Ovary (tissue), 9 donors: Measurements from ENCODE around the gene SORCS2. TPM values are rescaled to one million over a fixed set of nuclear protein-coding genes. Genes with fewer than 3 reads are reported as not detected.

ENCODE experiments used
- DNase-seq, 5 donors: peaks; one replicate each; pipeline ENCODE4 v3.0.0-alpha.2; 2019 to 2020
- H3K27ac ChIP-seq, 2 donors: fragments of 200-600 bp; one replicate each; pipeline versions ENCODE4 v1.5.1 to v1.8.0; 2019 to 2022
- H3K27me3 ChIP-seq: fragments of 200-600 bp; one replicate; pipeline ENCODE4 v1.8.0; 2022
- H3K36me3 ChIP-seq: fragments of 200-600 bp; sonication (generic); one replicate; pipeline ENCODE4 v1.5.1; 2019
- H3K4me1 ChIP-seq: one replicate; pipeline ENCODE4 v1.8.1; 2013; ENCODE audit warnings: mild to moderate bottlenecking, moderate library complexity; ENCODE audit not compliant: insufficient read depth
- H3K4me3 ChIP-seq: fragments of 200-600 bp; sonication (generic); one replicate; pipeline ENCODE4 v1.5.1; 2017
- H3K9me3 ChIP-seq, 2 donors: fragments of 200-600 bp in 1 of 2; sonication (generic) in 1 of 2; one replicate each; pipeline versions ENCODE4 v1.5.1 to v1.8.1; 2013 to 2019; ENCODE audit warnings: mild to moderate bottlenecking in 1 of 2, moderate library complexity in 1 of 2
- EP300 ChIP-seq: sonication (generic); formaldehyde crosslinking; IDR thresholded peaks from one replicate; pipeline ENCODE4 v1.6.1; 2017; ENCODE audit warnings: antibody characterized with exemption
- POLR2A ChIP-seq: fragments of 450-650 bp; IDR thresholded peaks from one replicate; pipeline ENCODE4 v1.6.1; 2017; ENCODE audit warnings: antibody characterized with exemption, mild to moderate bottlenecking, moderate library complexity
- WGBS, 3 donors: extraction: QIAGEN DNeasy Blood & Tissue Kit in 1 of 3; methylation state at CpG; one replicate each; pipeline versions ENCODE4 v1.1.5 to v1.1.7; 2013 to 2017; 5-methylcytosine and 5-hydroxymethylcytosine counted together
- intact Hi-C, 4 donors: fragments of 100-400 bp; cut with DNase I; formaldehyde crosslinking; loops; one replicate each; pipeline versions ENCODE4 v1.11.0 to v1.15.1; 2022 to 2023
- polyA plus RNA-seq, 2 donors: library from polyadenylated mRNA; stranded (reverse); fragments of 200-250 nt in 1 of 2; fragments of 350-450 nt in 1 of 2; fragmentation: Illumina TruSeq in 1 of 2; extraction: RNeasy Lipid Tissue Mini Kit (QIAGEN cat#74804) in 1 of 2; gene quantifications; one replicate each; pipeline ENCODE4 v1.2.3, GENCODE V29; 2013 to 2014
- total RNA-seq, 7 donors: library from RNA; depleted of rRNA in 2 of 7; stranded (reverse); fragments of >200 nt in 2 of 7; fragmentation: NEBNext Ultra II Directional in 3 of 7; extraction: Animal tissue kit (Norgen Biotek cat#: 25700) in 3 of 7; gene quantifications; one replicate each; pipeline versions ENCODE4 v1.1.0 to v1.2.4, GENCODE V29; 2016 to 2023
- TF ChIP-seq, protein P1 (sequence below), 3 donors: fragments of 450-650 bp in 2 of 3; fragments of 200-600 bp in 1 of 3; IDR thresholded peaks; one replicate each; pipeline versions ENCODE4 v1.5.1 to v1.8.0; 2016 to 2022; ENCODE audit warnings: antibody characterized with exemption in 3 of 3, mild to moderate bottlenecking in 1 of 3
- donor health status: DM: no; HTN: no; CAD: no; lungs with moderate emphysema.
- donor health status: DM: no; HTN: no; CAD: no.
- donor health status: Bipolar disorder and iron deficiency.
- donor health status: DM: yes; HTN: yes; CAD: no.
- donor health status: DM: no; HTN: no; CAD: no.
- donor health status: DM: yes; HTN: yes; CAD: no.

SORCS2 gene
- total and polyA plus RNA-seq, 9 donors = 0.60 to 23.9 (median 7.1) TPM

DNA sequence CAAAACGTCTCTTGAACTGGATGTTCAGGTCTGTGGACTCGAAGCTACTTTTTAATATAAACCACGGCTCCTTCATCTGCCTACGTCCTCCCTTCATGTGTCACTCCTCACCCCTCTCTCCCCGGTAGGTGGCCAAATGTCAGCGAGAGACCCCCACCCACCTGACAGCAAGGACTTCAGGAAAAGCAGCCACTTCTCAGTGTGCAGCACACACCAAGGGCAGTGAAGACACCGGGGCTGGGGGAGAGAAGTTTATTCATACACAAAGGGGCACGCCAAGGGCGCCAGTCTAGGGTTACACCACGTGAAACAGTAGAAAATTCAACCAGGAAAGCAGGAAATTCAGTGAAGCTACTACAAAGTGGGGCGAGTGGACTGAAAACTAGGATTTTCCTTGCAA, 566.1 kb downstream of the SORCS2 start:
- TF ChIP-seq, protein P1, sequence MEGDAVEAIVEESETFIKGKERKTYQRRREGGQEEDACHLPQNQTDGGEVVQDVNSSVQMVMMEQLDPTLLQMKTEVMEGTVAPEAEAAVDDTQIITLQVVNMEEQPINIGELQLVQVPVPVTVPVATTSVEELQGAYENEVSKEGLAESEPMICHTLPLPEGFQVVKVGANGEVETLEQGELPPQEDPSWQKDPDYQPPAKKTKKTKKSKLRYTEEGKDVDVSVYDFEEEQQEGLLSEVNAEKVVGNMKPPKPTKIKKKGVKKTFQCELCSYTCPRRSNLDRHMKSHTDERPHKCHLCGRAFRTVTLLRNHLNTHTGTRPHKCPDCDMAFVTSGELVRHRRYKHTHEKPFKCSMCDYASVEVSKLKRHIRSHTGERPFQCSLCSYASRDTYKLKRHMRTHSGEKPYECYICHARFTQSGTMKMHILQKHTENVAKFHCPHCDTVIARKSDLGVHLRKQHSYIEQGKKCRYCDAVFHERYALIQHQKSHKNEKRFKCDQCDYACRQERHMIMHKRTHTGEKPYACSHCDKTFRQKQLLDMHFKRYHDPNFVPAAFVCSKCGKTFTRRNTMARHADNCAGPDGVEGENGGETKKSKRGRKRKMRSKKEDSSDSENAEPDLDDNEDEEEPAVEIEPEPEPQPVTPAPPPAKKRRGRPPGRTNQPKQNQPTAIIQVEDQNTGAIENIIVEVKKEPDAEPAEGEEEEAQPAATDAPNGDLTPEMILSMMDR (IDR thresholded peaks at IDR 0.05) = no peak
- TF ChIP-seq POLR2A (no peak), EP300 (no peak)
- DNase-seq = no peak
- Histone ChIP-seq H3K36me3 (no peaks in the 10 kb centered on the region), H3K27ac (no peak overlapping the region), H3K4me1 (peaks cover 8% of the 10 kb centered on the region), H3K4me3 (no peak overlapping the region), H3K27me3 (no peaks in the 10 kb centered on the region), H3K9me3 (no peaks in the 10 kb centered on the region)
- intact Hi-C loops = no loop called here
- WGBS, 3 donors = 85 to 87% (median 87%) methylated on average over 11 of the region's 11 CpGs

DNA sequence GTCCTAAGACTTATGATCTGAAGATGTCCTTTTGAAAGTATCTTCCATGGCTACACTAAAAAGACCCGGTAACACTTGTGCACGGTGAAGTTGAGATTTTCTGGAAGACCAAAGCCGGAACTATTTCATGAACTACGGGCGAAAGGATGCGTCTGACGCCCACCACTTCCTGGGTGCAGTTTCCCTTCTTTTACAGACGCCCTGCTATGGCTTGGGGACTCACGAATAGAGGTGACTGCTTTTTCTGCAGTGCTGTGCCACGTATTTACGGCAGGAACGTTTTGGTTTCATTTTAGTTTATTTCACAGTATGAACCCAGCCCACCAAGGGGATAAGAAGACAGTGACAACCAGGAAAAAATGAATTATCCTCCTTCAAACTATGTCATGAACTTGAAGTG, 566.9 kb downstream of the SORCS2 start:
- H3K4me3 ChIP-seq = no peak overlapping the region
- H3K36me3 ChIP-seq = no peaks in the 10 kb centered on the region

DNA sequence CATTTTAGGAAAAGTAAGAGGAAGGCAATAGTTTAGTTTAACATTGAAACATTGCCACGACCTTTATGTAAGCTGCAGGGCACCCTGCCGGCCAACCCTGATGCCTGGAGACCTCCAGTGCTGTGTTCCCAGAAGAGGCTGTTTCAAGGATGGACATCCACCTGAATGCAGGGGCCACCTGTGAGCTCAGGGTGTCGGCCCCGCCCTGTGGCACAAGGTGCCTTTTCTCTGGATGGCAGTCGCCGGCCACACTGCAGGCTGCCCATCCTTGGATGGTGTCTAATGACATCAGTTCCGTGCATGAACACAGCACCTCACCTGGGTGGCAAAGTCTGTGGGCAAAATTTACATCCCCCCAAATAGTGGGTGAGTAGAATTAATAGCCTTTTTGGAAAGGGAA, 567.3 kb downstream of the SORCS2 start:
- Histone ChIP-seq H3K27ac (no peak overlapping the region), H3K4me3 (no peak overlapping the region), H3K27me3 (no peaks in the 10 kb centered on the region), H3K9me3 (no peaks in the 10 kb centered on the region), H3K36me3 (no peaks in the 10 kb centered on the region), H3K4me1 (peaks cover 6% of the 10 kb centered on the region)
- 83 to 93% (median 87%) methylated on average over 7 of the region's 7 CpGs for WGBS, 3 donors
- TF ChIP-seq, protein P1 (IDR thresholded peaks at IDR 0.05) = no peak
- TF ChIP-seq POLR2A = no peak
- no peak for TF ChIP-seq EP300
- DNase-seq = no peak
- intact Hi-C loops = loop anchor here in 1 of 4 donors (5.0 kb wide), 1 partner anchor 43 kb away; no protein-coding TSS in a partner anchor

More for the DNA sequence above, 566.9 kb downstream of the SORCS2 start:
- Histone ChIP-seq H3K27me3 (no peaks in the 10 kb centered on the region), H3K27ac (no peak overlapping the region), H3K4me1 (peaks cover 8% of the 10 kb centered on the region), H3K9me3 (no peaks in the 10 kb centered on the region)
- TF ChIP-seq, protein P1 (IDR thresholded peaks at IDR 0.05) = no peak
- TF ChIP-seq POLR2A (no peak), EP300 (no peak)
- intact Hi-C loops = no loop called here
- 53 to 84% (median 75%) methylated on average over 12 of the region's 12 CpGs for WGBS, 3 donors
- no peak for DNase-seq

DNA sequence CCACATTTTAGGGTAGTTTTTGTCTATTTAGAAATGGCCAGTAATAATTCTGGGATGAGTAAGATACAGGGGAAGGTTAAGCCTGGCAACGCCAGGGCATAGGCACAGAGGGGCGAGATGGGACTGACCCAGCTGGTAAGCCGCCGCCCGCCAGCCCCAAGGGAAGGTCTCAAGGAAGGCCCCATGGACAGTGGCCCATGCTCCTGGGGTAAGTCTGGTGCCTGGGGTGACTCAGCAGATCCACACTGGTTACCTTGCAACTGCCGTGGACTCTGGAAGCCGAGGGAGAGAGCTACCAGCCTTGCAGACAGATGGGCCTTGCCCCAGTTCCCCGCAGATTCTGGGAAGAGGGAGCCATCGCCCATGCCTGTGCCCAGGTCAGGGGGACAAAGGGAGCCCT, 567.9 kb downstream of the SORCS2 start:
- TF ChIP-seq EP300 = no peak
- no peak for TF ChIP-seq POLR2A
- TF ChIP-seq, protein P1 (IDR thresholded peaks at IDR 0.05) = no peak
- no peak for DNase-seq
- intact Hi-C loops = loop anchor here in 1 of 4 donors (5.0 kb wide), 1 partner anchor 42 kb away; no protein-coding TSS in a partner anchor
- Histone ChIP-seq H3K9me3 (no peaks in the 10 kb centered on the region), H3K4me3 (no peak overlapping the region), H3K4me1 (peaks cover 5% of the 10 kb centered on the region), H3K27ac (no peak overlapping the region), H3K27me3 (no peaks in the 10 kb centered on the region), H3K36me3 (no peaks in the 10 kb centered on the region)
- WGBS, 3 donors = 73 to 81% (median 74%) methylated on average over 9 of the region's 9 CpGs
